ENCODE results near the gene OXNAD1.
A peak's percentile ranks its signal among the peaks of the same experiment; 100 is the strongest.

The OXNAD1 gene, protein sequence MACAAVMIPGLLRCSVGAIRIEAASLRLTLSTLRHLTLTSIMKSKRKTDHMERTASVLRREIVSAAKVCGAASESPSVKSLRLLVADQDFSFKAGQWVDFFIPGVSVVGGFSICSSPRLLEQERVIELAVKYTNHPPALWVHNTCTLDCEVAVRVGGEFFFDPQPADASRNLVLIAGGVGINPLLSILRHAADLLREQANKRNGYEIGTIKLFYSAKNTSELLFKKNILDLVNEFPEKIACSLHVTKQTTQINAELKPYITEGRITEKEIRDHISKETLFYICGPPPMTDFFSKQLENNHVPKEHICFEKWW

DNA sequence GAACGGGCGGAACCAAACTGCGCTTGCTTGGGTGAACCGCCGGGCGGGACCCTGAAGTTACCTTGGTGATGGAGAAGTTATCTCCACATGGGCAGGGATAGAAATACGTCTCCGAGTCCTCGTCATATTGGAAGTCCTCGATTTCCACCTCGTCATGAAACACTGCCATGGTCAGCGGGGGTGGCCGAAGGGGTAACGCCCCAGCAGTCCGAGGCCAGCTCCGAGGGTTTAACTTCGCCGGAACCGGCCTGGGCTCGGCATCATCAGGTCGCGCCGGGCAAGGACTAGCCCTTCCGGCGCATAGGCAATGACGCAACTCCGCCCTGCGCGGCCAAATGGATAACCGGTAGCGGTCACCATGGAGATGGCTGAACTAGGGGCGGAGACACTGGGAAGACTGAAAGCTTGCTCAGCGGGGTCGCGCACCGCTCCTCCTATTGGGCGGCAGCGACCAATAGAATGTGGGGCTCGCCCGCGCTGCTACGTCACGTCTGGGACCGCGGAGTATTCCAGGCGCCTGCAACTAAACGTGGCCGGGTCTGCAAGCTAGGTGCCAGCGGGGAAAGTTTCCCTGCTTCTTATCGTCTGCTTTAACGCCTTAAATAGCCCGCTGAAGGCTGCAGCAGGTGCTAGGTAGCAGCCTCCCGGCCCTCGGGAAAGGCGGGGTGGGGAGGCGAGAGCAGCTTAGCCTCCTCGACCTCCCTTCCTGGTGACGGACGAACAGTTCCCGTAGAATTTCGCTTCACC lies at the start of gene OXNAD1, which contains the start of gene DPH3:
Gene OXNAD1, plus strand, starts transcription at position 505 of the 747 bp plus-strand sequence. CDS start 5,741 bp downstream, outside the sequence.
Gene DPH3, minus strand, starts transcription at position 236 of the 747 bp plus-strand sequence. Its CDS starts 67 bp downstream, at position 169.
- DNase-seq, result peak; percentile 99

- DNase-seq, result no peak
Observed at GRCh38 chr3:16216373-16216935, 48.6 kb upstream of the OXNAD1 start.

DNA sequence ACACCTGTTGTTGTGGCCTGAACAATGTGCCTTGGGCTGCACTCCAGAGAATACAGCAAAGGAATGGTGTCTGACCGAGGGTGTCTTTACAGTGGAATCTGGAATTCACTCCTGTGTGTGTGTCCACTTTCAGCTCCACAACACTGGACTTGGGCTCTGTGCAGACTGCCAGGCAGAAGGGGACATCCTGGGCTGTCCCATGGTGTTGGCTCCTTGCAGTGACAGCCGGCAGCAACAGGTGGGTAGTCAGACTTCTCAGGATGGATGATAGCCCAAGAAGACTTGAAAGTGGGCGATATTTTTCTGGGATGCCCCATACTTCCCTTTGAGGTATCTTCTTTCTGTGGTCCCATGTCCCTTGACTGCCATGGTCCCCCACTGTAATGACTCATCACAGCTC lies 45.2 kb upstream of the OXNAD1 start:
- DNase-seq, result no peak

DNA sequence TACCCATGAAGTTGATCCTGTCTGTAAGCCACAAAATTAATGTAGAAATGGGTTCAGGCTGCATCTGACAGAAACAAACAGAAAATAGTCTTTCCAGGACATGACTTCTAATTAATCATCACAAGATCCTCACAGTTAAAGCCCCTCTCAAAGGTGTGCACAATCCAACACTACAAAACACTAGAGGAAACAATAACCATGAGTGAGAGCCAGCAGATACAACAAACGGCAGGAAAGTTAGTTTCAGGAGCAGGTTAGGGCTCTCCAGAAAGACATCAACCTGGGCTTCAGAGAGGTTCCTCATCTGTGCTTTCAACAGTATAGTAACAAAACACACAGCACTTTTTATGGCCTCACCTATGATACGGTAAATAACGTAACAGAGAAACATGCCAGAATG lies 43.0 kb upstream of the OXNAD1 start:
- no peak for DNase-seq

DNA sequence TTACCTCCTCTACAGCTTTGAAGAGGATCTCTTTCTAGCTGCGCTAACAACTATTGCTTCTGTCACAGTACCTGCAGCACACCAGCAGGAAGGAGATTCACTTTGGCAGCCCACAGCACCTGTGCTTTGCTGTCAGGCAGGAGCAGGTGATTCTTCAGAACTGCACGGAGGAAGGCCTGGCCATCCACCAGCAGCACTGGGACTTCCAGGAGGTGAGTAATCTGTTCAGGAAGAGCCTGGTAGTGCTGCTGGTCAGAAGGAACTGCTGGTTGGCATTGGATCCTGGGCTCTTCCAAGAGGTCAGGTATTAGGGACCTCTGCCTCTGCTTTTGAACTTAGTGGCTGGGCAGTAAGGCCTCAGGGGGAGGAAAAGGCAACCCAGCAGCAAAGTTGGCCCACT lies 42.5 kb upstream of the OXNAD1 start:
- DNase-seq, result no peak

- peak; percentile 4 for DNase-seq
Observed at GRCh38 chr3:16224325-16224724, 40.7 kb upstream of the OXNAD1 start.

- no peak for DNase-seq
Observed at GRCh38 chr3:16227566-16227965, 37.4 kb upstream of the OXNAD1 start.

DNA sequence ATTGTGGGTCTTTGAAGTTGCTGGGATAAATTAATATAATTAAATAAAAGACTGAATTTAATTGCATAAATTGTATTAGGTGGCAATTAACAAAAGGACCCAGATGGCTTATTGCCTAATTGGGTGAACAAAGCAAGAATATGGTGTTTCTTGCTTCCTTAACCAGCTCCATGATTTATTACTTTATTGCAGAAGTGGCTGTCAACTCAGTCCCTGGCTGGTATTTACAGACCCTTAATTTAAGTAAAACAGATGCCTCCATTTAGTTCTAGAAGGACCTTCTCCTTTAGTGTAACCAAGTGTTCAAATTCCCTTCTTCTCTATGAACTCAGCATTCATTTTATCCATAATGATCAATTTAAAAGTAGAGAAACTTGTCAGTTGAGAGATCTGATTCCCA lies 35.3 kb upstream of the OXNAD1 start:
- DNase-seq, result no peak

- no peak for DNase-seq
Observed at GRCh38 chr3:16231983-16232382, 33.0 kb upstream of the OXNAD1 start.

GRCh38 chr3:16233806-16234205 lies 31.2 kb upstream of the OXNAD1 start:
- no peak for DNase-seq

GRCh38 chr3:16234281-16234680 lies 30.7 kb upstream of the OXNAD1 start:
- DNase-seq, result no peak

- DNase-seq, result no peak
Observed at GRCh38 chr3:16236030-16236639, 28.9 kb upstream of the OXNAD1 start.

DNA sequence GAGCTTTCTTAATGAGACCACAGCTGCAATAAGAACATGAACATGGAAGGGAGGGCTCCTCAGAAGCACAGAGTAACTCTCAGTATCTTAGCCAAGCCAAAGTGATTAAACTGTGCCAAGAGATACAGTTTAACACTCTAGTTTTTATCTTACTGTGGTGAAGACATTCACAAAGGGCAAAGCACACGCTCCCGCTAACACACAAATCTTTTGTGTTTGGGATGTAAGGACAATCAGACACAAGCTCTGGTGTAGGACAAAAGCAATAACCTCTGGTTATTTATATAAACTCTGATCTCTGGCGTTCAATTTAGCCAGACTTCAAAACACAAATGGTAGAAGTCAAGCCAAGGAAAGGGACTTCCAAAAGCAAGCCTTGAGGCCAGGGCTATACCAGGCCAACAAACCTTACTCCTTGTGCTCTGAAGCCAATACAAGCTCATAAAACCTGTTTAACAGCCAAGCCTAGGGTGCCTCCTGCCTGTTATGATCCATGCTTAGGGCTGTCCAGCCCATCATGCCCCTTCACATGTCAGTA lies 28.1 kb upstream of the OXNAD1 start:
- DNase-seq, result no peak

DNA sequence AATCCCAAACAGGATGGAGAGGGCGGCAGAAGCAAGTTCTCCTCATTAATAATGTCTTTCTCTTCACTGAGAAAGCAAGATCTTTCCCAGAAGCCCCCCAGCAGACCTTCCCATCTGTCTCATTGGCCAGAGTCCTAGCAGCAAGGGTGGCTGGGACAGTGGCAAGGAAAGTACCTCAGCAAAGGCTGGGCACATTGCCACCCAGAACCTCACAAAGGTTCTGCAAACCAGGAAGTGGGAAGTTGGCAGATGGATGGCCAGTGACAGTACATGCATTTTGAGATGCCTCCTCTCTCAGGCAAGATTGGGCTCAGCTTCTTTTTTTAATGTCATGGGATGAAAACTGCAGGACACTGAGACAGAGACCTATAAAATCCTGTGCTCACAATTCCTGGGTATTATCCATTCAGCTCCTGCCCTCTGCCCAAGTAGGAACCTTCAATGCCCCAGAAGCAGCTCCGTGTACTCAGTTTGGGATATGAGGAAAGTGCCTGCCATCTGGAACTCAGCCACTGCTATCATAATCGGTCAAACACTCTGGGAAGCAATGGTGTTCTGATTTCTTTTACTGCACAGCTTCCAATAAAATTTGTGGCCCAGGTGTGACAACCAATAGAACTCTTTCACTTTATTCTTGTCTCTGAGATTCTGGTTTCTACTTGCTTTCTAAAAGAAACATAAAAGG lies 25.8 kb upstream of the OXNAD1 start:
- DNase-seq, result no peak

DNA sequence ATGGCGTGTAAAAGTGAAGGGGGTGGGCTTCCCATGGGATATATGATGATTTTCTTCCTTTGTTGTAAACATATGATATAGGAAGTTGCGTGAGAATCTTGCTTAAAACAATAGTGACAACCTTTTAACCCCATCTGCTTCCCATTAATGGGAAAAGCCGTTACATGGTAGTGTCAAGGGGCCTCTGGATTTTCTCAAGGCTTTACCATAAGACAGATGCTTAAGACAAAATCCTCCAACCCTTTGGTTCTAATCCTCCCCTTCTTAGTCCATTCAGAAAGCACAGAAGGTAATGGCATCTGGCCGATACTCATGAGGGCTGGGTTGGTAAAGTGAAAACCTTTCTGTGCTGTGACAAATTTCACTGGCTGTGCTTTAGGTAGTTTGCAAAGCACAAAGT lies 25.2 kb upstream of the OXNAD1 start:
- DNase-seq, result no peak

DNA sequence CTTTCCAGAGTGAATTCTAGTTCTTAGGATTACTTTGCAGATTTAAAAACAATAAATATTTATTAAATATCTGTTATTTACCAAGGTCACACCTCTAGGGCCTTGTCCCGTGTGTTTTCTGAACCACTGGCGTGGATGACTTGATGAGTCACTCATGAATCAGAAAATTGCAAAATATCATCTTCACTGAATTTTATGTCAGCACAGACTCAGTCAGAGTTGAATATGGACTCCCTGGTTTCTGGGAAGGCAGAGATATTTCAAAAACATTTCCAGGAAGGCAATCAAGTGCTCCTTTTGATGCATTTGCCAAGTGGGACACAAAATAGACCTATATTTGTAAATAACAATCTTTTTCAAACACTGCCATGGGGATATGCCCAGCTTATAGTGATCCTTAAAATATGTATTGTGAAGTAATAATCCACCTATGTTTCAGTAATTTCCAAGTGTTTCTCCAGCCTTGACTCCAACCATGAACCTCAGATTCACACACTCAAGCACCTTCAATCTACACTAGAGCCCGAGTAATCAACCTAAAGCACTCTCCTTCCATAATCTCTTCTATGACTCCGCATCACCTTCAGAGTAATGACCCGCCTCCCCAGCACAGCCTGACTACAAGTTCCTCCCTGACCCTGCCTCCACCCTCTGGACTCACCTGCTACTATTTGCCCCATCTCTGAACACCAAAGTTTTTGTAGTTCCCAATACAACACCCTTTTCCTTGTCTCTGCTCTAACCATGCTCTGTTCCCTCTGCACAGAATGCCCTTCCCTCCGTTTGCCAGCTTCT lies 24.6 kb upstream of the OXNAD1 start:
- peak; percentile 56 for DNase-seq

- DNase-seq, result no peak
Observed at GRCh38 chr3:16241225-16241624, 23.8 kb upstream of the OXNAD1 start.

- DNase-seq, result peak; percentile 17
Observed at GRCh38 chr3:16242177-16242576, 22.8 kb upstream of the OXNAD1 start.

GRCh38 chr3:16243706-16244490 lies 21.1 kb upstream of the OXNAD1 start:
- no peak for DNase-seq

GRCh38 chr3:16245609-16246008 lies 19.4 kb upstream of the OXNAD1 start:
- DNase-seq, result no peak

Data from OCI-M1 (cell line).